Right lung (tissue), 5 donors: ENCODE measurements around the gene ZNF333. TPM values are rescaled to one million over a fixed set of nuclear protein-coding genes. Genes with fewer than 3 reads are reported as not detected.

Source experiments
- polyA plus RNA-seq, 5 donors: library from polyadenylated mRNA; unstranded; fragments of 120-200 nt; gene quantifications; one replicate each; pipeline versions ENCODE4 v1.2.1 to v1.2.3, GENCODE V29; 2013; ENCODE audit warnings: inconsistent platforms in 1 of 5, low replicate concordance in 1 of 5; ENCODE audit not compliant: insufficient read length in 5 of 5, insufficient read depth in 1 of 5

Gene ZNF333
- polyA plus RNA-seq, 5 donors, result 26.2 to 36.2 (median 33.1) TPM

Other genes with a start within 250 kb of the ZNF333 start
- gene PTGER1, start 214.7 kb upstream of the ZNF333 start, polyA plus RNA-seq, result 10 to 100 TPM in 1 of 5 donors, 1 to 10 TPM in 4; 4.0 to 17.8 (median 5.6) TPM
- gene GIPC1, start 193.9 kb upstream of the ZNF333 start, polyA plus RNA-seq, result 10 to 100 TPM; 44.4 to 90.0 (median 59.5) TPM
- 100 to 1,000 TPM in 1 of 5 donors, 10 to 100 TPM in 4; 71.3 to 112 (median 83.8) TPM for gene DNAJB1, start 171.7 kb upstream of the ZNF333 start, polyA plus RNA-seq
- gene TECR, start 160.5 kb upstream of the ZNF333 start, polyA plus RNA-seq, result 100 to 1,000 TPM in 1 of 5 donors, 10 to 100 TPM in 4; 61.8 to 119 (median 84.8) TPM
- 100 to 1,000 TPM in 1 of 5 donors, 10 to 100 TPM in 4; 69.6 to 137 (median 76.0) TPM for gene NDUFB7, start 118.0 kb upstream of the ZNF333 start, polyA plus RNA-seq
- gene CLEC17A, start 107.0 kb upstream of the ZNF333 start, polyA plus RNA-seq, result under 1 TPM; 0.14 to 0.28 (median 0.19) TPM
- gene ADGRE3, start 15.2 kb upstream of the ZNF333 start, polyA plus RNA-seq, result under 1 TPM in 3 of 5 donors, not detected in 2; 0.13 to 0.15 (median 0.14) TPM
- gene ADGRE2, start 88.5 kb downstream of the ZNF333 start, polyA plus RNA-seq, result under 1 TPM; 0.35 to 0.96 (median 0.63) TPM
- gene OR7A5, start 145.1 kb downstream of the ZNF333 start, polyA plus RNA-seq, result not detected
- under 1 TPM; 0.05 to 0.22 (median 0.12) TPM for gene OR7C1, start 145.1 kb downstream of the ZNF333 start, polyA plus RNA-seq
- not detected for gene OR7A10, start 158.9 kb downstream of the ZNF333 start, polyA plus RNA-seq
- gene OR7A17, start 196.1 kb downstream of the ZNF333 start, polyA plus RNA-seq, result under 1 TPM in 2 of 5 donors, not detected in 3; 0.03 to 0.05 TPM